ENCODE measurements around the gene CSH1.
"Not testable (repeated sequence)": the region's sequence is repeated elsewhere in the genome, so short reads cannot be mapped to it uniquely, and the experiment has no call there.

CSH1 gene

DNA sequence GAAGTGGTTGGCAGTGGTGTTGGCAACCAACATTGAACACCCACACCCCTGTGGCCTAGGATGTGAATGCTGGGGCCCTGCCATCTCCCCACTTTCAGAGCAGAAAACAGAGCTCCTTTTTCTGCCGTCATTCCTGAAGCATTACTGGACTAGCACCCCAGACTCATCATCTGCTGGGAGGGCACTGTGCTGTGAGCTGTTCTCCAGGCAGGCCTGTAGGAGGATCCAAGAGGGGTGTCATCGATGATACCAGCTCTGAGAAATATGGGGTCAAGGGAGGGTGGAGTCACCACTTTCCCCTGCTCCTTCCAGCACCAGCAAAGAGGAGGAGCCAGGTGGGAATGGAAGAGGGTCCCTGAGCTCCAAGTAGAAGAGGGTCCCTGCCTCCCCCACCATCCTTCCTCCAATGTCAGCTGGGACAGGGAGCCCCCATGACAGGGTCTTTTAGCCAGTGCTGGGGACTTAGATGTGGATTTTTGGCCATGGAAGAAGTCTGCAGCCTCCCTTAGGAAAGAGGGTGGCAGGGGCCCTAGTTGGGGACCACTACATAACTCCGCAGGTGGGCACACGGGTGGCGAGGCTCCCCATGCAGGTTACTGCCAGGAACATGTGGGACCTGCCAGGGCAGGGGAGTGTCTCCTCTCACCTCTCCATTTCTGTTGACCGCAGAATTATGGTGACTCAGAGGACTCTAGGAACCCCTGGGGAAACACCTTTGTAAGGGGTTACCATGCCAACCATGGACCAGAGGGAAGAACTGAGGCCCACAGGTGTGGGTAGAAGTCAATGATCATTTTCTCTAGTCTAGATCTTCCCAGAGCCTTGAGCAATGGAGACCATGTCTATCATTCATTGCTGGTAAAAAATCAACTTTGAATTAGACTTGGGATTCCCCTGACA is 2.8 kb upstream of the CSH1 start:
- DNase-seq = not testable (repeated sequence)

GRCh38 chr17:63894821-63895220 is 1.6 kb downstream of the CSH1 start:
- not testable (repeated sequence) for DNase-seq

DNA sequence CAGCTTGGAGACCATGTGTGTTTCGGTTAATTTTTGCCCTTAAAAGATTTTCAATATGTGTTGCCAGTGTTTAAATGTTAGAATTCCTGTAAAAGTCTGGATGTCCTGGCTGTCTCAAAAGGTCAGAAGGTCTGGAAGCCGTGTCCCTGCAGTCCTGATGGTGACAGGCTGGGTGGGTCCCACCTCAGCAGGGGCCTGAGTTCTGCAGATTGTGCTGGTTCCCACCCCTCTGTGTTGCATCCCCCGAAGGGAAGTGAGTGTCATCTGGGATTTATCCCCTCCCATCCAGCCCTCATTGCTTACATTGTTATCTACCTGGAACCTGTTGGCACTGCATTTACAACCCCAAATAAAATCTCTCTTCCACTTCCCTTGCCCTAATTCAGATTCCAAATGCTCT is 2.4 kb downstream of the CSH1 start:
- DNase-seq = not testable (repeated sequence)

GRCh38 chr17:63892316-63893037 is 3.9 kb downstream of the CSH1 start:
- not testable (repeated sequence) for DNase-seq

- DNase-seq = not testable (repeated sequence)
These were observed 7.1 kb downstream of the CSH1 start for GRCh38 chr17:63889026-63889848.

DNA sequence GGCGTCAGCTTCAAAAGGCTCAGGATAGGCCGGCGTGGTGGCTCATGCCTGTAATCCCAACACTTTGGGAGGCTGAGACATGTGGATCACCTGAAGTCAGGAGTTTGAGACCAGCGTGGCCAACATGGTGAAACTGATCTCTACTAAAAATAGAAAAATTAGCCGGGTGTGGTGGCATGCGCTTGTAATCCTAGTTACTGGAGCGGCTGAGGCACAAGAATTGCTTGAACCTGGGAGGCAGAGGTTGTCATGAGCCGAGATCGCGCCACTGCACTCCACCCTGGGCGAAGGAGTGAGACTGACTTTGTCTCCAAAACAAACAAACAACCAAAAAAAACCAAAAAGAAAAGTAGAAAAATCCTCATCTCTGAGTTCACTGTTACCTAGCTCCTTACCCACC is 11.3 kb downstream of the CSH1 start:
- not testable (repeated sequence) for DNase-seq

DNA sequence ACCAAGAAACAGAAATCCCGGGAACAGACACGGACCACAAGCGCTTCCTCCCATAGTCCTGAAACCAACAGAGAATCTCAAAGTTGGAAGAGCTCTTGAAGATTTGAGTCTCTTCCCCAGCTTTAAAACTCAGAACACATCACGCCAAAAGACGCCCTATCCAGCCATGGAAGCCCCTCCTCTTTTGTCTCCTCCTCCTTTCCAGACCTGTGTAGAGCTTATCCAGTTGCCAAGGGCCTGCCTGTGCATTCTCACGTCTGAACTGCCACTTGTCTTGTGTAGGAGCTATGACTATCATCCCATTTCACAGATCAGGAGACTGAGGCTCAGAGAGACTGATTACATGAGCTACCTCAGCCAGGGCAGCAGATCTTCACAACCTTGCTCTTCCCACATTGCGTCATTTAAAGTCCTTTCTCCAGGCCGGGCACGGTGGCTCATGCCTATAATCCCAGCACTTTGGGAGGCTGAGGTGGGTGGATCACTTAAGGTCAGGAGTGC is 13.7 kb downstream of the CSH1 start:
- not testable (repeated sequence) for DNase-seq

- DNase-seq = no peak
These were observed 14.3 kb downstream of the CSH1 start, which contains the start of gene GH2 for GRCh38 chr17:63881935-63882601. TSS of gene GH2 (minus strand) at chr17:63881944. CDS start at chr17:63881801, 143 bp downstream.

DNA sequence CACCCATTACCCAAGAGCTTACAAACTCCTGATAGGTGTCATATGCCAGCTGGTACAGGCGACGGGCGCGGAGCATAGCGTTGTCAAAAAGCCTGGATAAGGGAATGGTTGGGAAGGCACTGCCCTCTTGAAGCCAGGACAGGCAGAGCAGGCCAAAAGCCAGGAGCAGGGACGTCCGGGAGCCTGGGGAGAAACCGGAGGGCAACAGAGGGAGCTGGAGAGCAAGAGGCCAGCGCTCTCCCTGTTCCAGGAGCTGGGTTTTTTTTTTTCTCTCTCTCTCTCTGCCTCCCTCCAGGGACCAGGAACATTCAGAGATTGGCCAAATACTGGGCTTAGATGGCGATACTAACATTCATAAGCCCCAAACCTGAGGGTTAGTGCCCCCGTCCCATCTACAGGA is 15.0 kb downstream of the CSH1 start:
- DNase-seq = not testable (repeated sequence)

DNA sequence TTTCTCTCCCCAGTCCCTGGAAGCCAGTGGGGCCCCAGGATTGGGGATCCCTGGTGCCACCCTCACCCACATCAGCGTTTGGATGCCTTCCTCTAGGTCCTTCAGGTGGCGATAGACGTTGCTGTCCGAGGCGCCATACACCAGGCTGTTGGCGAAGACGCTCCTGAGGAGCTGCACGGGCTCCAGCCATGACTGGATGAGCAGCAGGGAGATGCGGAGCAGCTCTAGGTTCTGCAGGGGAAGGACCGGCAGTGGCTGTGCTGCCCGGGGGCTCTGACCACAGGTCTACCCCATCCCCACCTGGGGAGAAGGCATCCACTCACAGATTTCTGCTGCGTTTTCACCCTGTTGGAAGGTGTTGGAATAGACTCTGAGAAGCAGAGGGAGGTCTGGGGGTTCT is 15.7 kb downstream of the CSH1 start:
- no peak for DNase-seq

- DNase-seq = not testable (repeated sequence)
These were observed 18.0 kb downstream of the CSH1 start for GRCh38 chr17:63878413-63878812.

- DNase-seq = not testable (repeated sequence)
These were observed 21.7 kb downstream of the CSH1 start for GRCh38 chr17:63874693-63875092.

- DNase-seq = not testable (repeated sequence)
These were observed 22.2 kb downstream of the CSH1 start for GRCh38 chr17:63874061-63874626.

- DNase-seq = not testable (repeated sequence)
These were observed 22.8 kb downstream of the CSH1 start, which contains the start of gene CSH2 for GRCh38 chr17:63873577-63873976. TSS of gene CSH2 (minus strand) at chr17:63873677. CDS start at chr17:63873614, 63 bp downstream.

GRCh38 chr17:63871646-63872365 is 24.6 kb downstream of the CSH1 start:
- DNase-seq = not testable (repeated sequence)

DNA sequence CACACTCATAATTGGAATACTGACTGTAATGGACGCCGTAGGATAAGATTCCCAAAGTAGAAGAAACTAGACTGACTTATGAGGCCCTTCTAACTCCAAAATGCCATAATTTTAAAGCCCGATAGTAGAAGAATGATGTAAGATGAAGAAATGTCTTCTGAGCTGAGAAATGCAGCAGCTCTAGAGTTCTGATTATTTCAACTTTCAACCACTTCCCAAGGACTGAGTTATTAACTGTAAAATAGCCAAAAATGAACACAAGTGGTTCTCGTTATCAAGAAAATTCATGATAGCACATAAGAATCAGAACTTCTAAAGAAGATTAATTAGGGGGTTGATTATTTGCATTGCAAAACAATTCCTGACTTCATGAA is 26.1 kb downstream of the CSH1 start:
- not testable (repeated sequence) for DNase-seq

GRCh38 chr17:63869491-63870291 is 26.7 kb downstream of the CSH1 start:
- not testable (repeated sequence) for DNase-seq

GRCh38 chr17:63866625-63867024 is 29.7 kb downstream of the CSH1 start:
- DNase-seq = not testable (repeated sequence)

- DNase-seq = no peak
These were observed 37.1 kb downstream of the CSH1 start for GRCh38 chr17:63859257-63859656.

DNA sequence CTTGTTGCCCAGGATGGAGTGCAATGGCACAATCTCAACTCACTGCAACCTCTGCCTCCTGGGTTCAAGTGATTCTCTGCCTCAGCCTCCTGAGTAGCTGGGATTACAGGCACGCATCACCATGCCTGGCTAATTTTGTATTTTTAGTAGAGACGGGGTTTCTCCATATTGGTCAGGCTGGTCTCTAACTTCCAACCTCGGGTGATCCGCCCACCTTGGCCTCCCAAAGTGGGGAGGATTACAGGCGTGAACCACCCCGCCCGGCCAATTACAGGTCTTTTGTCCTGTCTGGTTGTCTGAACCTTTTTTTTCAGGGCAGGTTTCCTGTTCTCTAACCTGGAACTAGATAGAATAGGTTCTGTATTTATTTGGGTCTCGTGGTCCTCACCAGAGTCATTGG is 39.9 kb downstream of the CSH1 start:
- DNase-seq = not testable (repeated sequence)

Data from NCI-H1105 (cell line).